HG03469 (cell line): ENCODE data around the gene EHD1.
A peak's percentile ranks its signal among the peaks of the same experiment; 100 is the strongest.
"Not testable (repeated sequence)": the region's sequence is repeated elsewhere in the genome, so short reads cannot be mapped to it uniquely, and the experiment has no call there.

Experiments used
- ATAC-seq: cut with Tn5 transposase; IDR thresholded peaks from one replicate; pipeline ENCODE4 v1.9.1; 2021; ENCODE audit warnings: mild to moderate bottlenecking, moderate library complexity, moderate number of reproducible peaks; ENCODE audit not compliant: unreplicated experiment

EHD1 gene

GRCh38 chr11:64859542-64860414, 18.6 kb downstream of the EHD1 start:
- ATAC-seq: peak; percentile 49

DNA sequence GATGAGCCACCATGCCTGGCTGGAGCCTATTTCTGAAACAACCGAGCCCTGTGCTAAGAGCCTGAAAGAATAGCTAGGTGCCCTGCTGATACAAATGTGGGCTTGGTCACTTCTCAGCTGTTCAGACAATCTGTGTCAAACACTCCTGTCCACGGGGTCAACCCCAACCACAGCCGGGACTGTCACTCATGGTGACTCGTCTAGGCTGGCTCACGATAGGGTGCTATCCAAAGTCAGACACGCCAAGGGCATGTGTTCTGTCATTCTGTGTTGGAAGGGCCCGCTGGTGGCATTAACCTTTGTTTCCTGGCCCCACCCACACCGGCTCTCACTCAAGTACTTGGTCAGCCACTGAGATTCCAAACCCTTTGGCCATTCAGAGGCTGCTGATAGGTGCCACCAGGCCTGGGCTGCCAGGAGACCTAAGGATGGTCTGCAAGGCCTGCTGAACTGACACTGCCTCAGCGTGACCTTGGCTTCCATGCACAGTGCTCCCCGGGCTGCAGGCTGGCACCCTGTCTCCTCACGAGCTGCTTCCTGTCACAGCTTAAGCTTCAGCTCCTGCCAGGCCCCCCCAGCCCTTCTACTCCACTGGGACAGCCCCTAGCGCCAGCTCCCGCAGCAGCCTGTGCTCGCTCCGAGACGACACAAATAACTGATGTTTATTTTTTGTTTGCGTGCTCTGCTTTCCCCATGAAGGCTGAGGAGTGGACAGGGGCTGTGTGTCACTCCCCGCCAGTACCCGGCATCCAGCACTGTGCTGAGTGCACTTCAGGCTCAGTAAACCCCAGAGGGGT, 19.8 kb downstream of the EHD1 start:
- no peak for ATAC-seq

- ATAC-seq: no peak
These were observed 20.9 kb downstream of the EHD1 start for GRCh38 chr11:64857485-64857884.

GRCh38 chr11:64856382-64857227, 21.8 kb downstream of the EHD1 start:
- no peak for ATAC-seq

- ATAC-seq: no peak
These were observed 22.7 kb downstream of the EHD1 start for GRCh38 chr11:64855596-64856304.

DNA sequence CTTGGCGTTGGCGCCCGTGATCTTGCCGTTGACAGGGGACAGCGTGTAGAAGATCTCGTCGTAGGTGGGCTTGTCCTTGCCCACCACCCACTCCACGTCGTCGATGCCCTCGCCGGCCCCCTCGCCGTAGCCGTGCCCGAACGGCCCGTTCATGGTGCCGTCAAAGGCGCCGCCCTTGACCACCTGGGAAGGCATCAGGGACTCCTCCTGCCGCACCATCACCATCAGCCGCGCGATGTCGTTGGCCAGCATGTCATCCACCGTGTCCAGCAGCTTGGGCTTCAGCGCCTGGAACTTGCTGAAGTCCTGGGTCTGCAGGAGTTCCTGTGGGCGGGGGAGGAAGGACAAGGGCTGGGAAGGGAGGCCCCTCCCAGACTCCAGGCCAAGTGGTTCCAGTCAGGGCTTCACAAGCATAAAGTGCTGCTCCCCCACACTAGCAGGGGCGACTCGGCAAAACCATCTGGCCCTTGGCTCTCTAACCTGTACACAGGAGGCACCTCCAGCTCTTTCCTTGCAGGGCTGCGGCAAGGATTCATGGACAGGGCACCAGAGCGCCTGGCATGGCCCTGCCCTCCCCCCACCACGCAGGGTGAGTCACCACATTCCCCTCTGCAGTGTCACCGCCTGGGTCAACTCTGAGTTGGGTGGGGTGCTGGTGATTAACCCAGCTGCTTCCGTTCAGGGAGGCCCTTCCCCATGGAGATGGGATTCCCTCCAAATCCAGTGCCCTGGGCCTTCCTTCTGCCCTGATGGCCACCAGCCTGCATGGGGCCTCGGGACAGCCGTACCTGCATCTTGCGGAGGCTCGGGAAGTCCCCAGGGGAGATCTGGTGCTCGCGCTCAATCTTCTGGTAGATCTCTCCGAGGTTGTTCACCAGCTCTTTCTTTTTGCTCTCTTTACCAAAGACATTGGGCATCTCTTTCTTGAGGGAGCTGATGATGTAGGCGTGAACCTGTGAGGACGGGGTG, 23.6 kb downstream of the EHD1 start:
- ATAC-seq: no peak

DNA sequence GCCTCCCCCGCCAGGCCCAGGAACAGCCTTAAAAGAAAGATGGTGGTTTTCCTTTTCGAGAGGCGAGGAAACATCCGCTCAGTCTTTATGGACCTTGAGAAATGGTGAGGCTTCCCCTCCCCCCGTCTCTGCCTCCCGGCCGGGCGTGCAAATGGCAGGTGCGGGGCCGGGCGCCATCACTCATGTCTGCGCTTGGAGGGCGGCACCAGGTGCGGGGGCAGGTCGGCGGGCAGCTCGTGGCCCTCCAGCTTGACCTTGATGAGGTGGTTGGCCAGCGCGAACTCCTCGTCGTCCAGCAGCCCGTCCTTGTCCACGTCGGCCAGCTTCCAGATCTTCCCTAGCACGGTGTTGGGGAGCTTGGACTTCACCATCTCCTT, 24.3 kb downstream of the EHD1 start:
- ATAC-seq: no peak

DNA sequence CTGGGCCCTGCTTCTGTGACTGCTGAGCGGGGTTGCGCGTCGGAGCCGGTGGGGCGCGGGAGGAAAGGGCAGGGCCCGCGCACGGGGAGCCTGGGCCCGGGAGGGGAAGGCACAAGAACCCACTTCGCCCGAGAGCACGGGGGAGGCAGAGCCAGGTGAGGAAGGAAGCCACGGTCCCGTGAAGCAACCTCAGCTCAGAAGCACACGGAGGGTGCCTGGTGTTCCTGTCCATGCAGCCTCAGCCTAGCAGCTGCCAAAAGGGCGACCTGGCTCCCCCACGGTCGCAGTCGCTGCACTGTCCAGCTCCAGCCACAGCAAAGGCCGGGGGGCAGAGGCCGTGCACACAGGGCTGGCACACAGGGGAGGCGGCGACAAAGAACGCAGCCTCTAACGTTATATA, 24.7 kb downstream of the EHD1 start:
- ATAC-seq: no peak

- ATAC-seq: no peak
These were observed 25.5 kb downstream of the EHD1 start for GRCh38 chr11:64852804-64853509.

DNA sequence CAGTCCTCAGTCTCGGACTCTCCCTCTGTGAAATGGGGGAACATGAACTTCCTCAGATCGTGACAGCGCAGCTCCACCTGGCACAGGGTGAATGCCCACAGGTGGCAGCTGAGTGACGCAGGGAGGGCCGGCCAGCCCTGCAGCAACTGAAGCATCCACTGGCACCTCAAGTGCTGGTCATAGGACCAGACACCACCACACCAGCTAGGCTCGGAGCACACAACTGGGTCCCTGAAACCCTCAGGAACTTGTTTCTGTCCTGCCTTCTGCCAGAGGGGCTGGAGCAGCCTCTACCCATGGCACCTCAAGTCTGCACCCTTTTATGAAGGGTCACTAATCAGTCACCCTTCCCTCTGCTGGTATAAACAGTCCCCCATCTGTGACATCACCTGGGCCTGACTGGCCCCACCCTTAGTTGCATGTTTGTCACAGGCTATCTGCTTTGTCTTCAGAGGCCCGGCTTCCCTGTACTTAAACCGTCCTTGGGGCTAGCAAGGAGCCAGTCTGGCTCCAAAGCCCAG, 26.5 kb downstream of the EHD1 start:
- ATAC-seq: no peak

GRCh38 chr11:64850979-64851567, 27.3 kb downstream of the EHD1 start:
- ATAC-seq: peak; percentile 51

GRCh38 chr11:64849598-64850356, 28.6 kb downstream of the EHD1 start:
- ATAC-seq: no peak

GRCh38 chr11:64848826-64849597, 29.4 kb downstream of the EHD1 start:
- ATAC-seq: no peak

DNA sequence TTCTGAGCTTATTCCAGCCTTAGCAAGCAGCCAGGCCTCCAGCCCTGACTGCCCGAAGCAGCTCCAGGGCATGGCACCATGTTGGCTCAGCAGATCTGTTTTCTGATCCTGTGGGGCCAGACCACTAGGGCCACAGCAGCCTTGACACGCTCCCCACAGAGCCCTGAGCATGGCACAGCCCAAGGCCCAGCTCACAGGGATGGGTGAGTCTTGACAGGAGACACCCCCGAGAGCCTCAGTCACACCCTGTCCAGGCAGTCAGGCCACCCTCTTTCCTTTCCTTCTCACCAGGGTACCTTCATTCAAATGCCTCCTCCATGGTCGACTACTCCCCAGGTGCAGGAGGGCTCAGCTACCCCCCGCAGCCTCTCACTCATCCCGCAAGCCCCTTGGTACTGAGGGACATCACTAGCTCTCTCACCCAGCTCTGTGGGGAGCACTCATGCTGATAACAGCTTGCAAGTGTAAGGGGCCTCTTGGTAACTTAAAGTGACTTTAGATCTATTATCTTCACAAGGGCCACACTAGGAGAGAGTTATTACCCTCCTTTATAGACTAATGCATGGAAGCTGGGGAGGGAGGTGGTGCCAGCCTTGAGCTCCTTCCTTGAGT, 30.1 kb downstream of the EHD1 start:
- ATAC-seq: no peak

GRCh38 chr11:64846998-64847666, 31.3 kb downstream of the EHD1 start:
- no peak for ATAC-seq

DNA sequence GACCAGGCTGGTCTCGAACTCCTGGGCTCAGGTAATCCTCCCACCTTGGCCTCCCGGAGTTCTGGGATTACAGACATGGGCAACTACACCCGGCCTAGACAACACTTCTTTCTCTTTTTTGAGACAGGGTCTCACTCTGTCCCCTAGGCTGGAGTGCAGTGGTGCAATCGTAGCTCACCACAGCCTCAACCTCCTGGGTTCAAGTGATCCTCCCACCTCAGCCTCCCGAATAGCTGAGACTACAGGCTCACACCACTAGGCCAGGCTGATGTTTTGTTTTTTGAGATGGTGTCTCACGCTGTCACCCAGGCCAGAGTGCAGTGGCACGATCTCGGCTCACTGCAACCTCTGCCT, 32.7 kb downstream of the EHD1 start:
- not testable (repeated sequence) for ATAC-seq
